Measurements from ENCODE around the gene AJAP1. TPM values are rescaled to one million over a fixed set of nuclear protein-coding genes. Genes with fewer than 3 reads are reported as not detected.

Gene AJAP1
- total and polyA plus RNA-seq, 2 donors (not counting 1 experiment from before 2014, with no cell fraction given): not detected

GRCh38 chr1:4653328-4653660 lies 1.1 kb upstream of the AJAP1 start:
- H3K27ac Mint-ChIP-seq: no peak overlapping the region
- no peaks in the 10 kb centered on the region for H4K20me1 ChIP-seq (ENCODE audit: control insufficient read depth, insufficient read depth, low read length, poor library complexity, severe bottlenecking)
- H3K4me2 ChIP-seq (replicated peaks; ENCODE audit: low read depth, low read length, poor library complexity, severe bottlenecking): no peak overlapping the region
- H3K9me3 Mint-ChIP-seq (ENCODE audit: insufficient read depth): no peaks in the 10 kb centered on the region
- ChIA-PET POLR2A (no interaction called here), CTCF (interaction anchor here (1.3 kb wide), 1 partner anchor 171 kb away, joined by 3 read pairs; no protein-coding TSS in a partner anchor)
- H3K27me3 Mint-ChIP-seq: peaks cover 16% of the 10 kb centered on the region
- no peaks in the 10 kb centered on the region for H3K36me3 ChIP-seq (replicated peaks in 1 of 2; ENCODE audit: control extremely low read depth in 1 of 2, control insufficient read depth in 1 of 2, extremely low read depth in 1 of 2, insufficient read depth in 2 of 2, low read length in 1 of 2)
- H3K9me3 ChIP-seq (ENCODE audit: control extremely low read depth in 1 of 3, control insufficient read depth in 2 of 3, insufficient read depth in 1 of 3, low read length in 2 of 3): peaks cover 0 to 11% (median 0%) of the 10 kb centered on the region in 3 donors
- H3K4me3 ChIP-seq (ENCODE audit: control extremely low read depth in 1 of 5, extremely low read depth in 1 of 5, insufficient read depth in 1 of 5, low read depth in 2 of 5, low read length in 4 of 5): no peak overlapping the region
- no peak overlapping the region for H2AFZ ChIP-seq (ENCODE audit: insufficient read depth, low read depth, low read length, poor library complexity, severe bottlenecking)
- peaks cover 7 to 8% of the 10 kb centered on the region in 2 donors for H3K4me1 ChIP-seq (ENCODE audit: control insufficient read depth in 2 of 2, insufficient read depth in 2 of 2, low read length in 2 of 2)
- 25% methylated on average over 9 of the region's 9 CpGs for WGBS (ENCODE audit: insufficient coverage)
- DNase-seq (no peak), ATAC-seq (ENCODE audit: low read depth) (no peak)
- H3K79me2 ChIP-seq (ENCODE audit: control insufficient read depth, insufficient read depth, low read length): no peaks in the 10 kb centered on the region
- TF ChIP-seq CTCF (IDR thresholded peaks at IDR 0.05): no peak
- TF ChIP-seq EZH2 (IDR thresholded peaks at IDR 0.05; ENCODE audit: borderline replicate concordance, insufficient read depth, low read depth, low read length, poor library complexity, severe bottlenecking): no peak
- intact Hi-C loops (cut with micrococcal nuclease): loop anchor here (10.0 kb wide), 1 partner anchor 172 kb away; no protein-coding TSS in a partner anchor
- H3K27me3 ChIP-seq (replicated peaks in 1 of 4; ENCODE audit: control extremely low read depth in 1 of 4, control insufficient read depth in 3 of 4, insufficient read depth in 4 of 4, low read length in 3 of 4): peaks cover 0 to 55% (median 18%) of the 10 kb centered on the region in 4 experiments
- H3K9ac ChIP-seq (ENCODE audit: low read length): no peak overlapping the region
- peaks cover 3% of the 10 kb centered on the region for H3K4me1 Mint-ChIP-seq
- H3K4me3 Mint-ChIP-seq: no peak overlapping the region
- H3K27ac ChIP-seq (ENCODE audit: low read length in 2 of 2): no peak overlapping the region

GRCh38 chr1:4654764-4655673 lies 610 bp downstream of the AJAP1 start:
- no peak overlapping the region for H2AFZ ChIP-seq (ENCODE audit: insufficient read depth, low read depth, low read length, poor library complexity, severe bottlenecking)
- no peak overlapping the region for H3K27ac Mint-ChIP-seq
- no peak overlapping the region for H3K4me2 ChIP-seq (replicated peaks; ENCODE audit: low read depth, low read length, poor library complexity, severe bottlenecking)

More at GRCh38 chr1:4654764-4655673, 610 bp downstream of the AJAP1 start:
- Histone ChIP-seq H3K4me1 (ENCODE audit: control insufficient read depth in 2 of 2, insufficient read depth in 2 of 2, low read length in 2 of 2) (peaks cover 7 to 8% of the 10 kb centered on the region in 2 donors), H3K9me3 (ENCODE audit: control extremely low read depth in 1 of 3, control insufficient read depth in 2 of 3, insufficient read depth in 1 of 3, low read length in 2 of 3) (peaks cover 0 to 11% (median 0%) of the 10 kb centered on the region in 3 donors), H3K9ac (ENCODE audit: low read length) (no peak overlapping the region), H4K20me1 (ENCODE audit: control insufficient read depth, insufficient read depth, low read length, poor library complexity, severe bottlenecking) (no peaks in the 10 kb centered on the region), H3K79me2 (ENCODE audit: control insufficient read depth, insufficient read depth, low read length) (no peaks in the 10 kb centered on the region), H3K27ac (ENCODE audit: low read length in 2 of 2) (no peak overlapping the region), H3K27me3 (replicated peaks in 1 of 4; ENCODE audit: control extremely low read depth in 1 of 4, control insufficient read depth in 3 of 4, insufficient read depth in 4 of 4, low read length in 3 of 4) (peaks cover 0 to 57% (median 19%) of the 10 kb centered on the region in 4 experiments), H3K4me3 (ENCODE audit: control extremely low read depth in 1 of 5, extremely low read depth in 1 of 5, insufficient read depth in 1 of 5, low read depth in 2 of 5, low read length in 4 of 5) (no peak overlapping the region), H3K36me3 (replicated peaks in 1 of 2; ENCODE audit: control extremely low read depth in 1 of 2, control insufficient read depth in 1 of 2, extremely low read depth in 1 of 2, insufficient read depth in 2 of 2, low read length in 1 of 2) (no peaks in the 10 kb centered on the region)
- no peak for TF ChIP-seq CTCF (IDR thresholded peaks at IDR 0.05)
- no peak for TF ChIP-seq EZH2 (IDR thresholded peaks at IDR 0.05; ENCODE audit: borderline replicate concordance, insufficient read depth, low read depth, low read length, poor library complexity, severe bottlenecking)
- Mint-ChIP-seq H3K9me3 (ENCODE audit: insufficient read depth) (no peaks in the 10 kb centered on the region), H3K4me1 (peaks cover 3% of the 10 kb centered on the region), H3K4me3 (no peak overlapping the region), H3K27me3 (peaks cover 26% of the 10 kb centered on the region)
- intact Hi-C loops (cut with micrococcal nuclease): loop anchor here (10.0 kb wide), 1 partner anchor 170 kb away; no protein-coding TSS in a partner anchor
- POLR2A ChIA-PET: no interaction called here
- ATAC-seq (ENCODE audit: low read depth): no peak
- no peak for DNase-seq
- 3% methylated on average over 142 of the region's 142 CpGs for WGBS (ENCODE audit: insufficient coverage)
- CTCF ChIA-PET: no interaction called here

All from B cell (primary cell).